Fibroblast of the aortic adventitia (primary cell): ENCODE data around the gene RAN. TPM values are rescaled to one million over a fixed set of nuclear protein-coding genes. Genes with fewer than 3 reads are reported as not detected.
A peak's percentile ranks its signal among the peaks of the same experiment; 100 is the strongest.

Source experiments
- DNase-seq: peaks from one replicate; pipeline ENCODE4 v3.0.0-alpha.2; 2010; ENCODE audit warnings: low read depth
- H3K4me3 ChIP-seq: 2 replicates; pipeline ENCODE4 v1.5.1; 2011; ENCODE audit warnings: low read depth, mild to moderate bottlenecking, control low read depth, low read length, moderate library complexity
- CTCF ChIP-seq: IDR thresholded peaks from 2 replicates; pipeline ENCODE4 v1.5.1; 2011; ENCODE audit warnings: mild to moderate bottlenecking, low read length, control low read depth, inconsistent platforms; ENCODE audit not compliant: insufficient read depth
- total RNA-seq: library from RNA; depleted of rRNA; stranded (reverse); fragments of >200 nt; gene quantifications from 2 replicates; pipeline ENCODE4 v1.2.3, GENCODE V29; 2012; ENCODE audit warnings: low replicate concordance

The RAN gene
- total RNA-seq, 1 donor, result 564 TPM

- no peak for DNase-seq
- no peak overlapping the region for H3K4me3 ChIP-seq
- TF ChIP-seq CTCF, result no peak
These were observed 37.2 kb downstream of the RAN start for GRCh38 chr12:130909111-130909510.

GRCh38 chr12:130911193-130911592, 39.3 kb downstream of the RAN start:
- no peak overlapping the region for H3K4me3 ChIP-seq
- no peak for TF ChIP-seq CTCF
- DNase-seq, result no peak

- no peak for DNase-seq
- no peak overlapping the region for H3K4me3 ChIP-seq
- TF ChIP-seq CTCF, result no peak
These were observed 40.1 kb downstream of the RAN start for GRCh38 chr12:130911933-130912332.

GRCh38 chr12:130916241-130916911, 44.5 kb downstream of the RAN start:
- peak overlapping the region; percentile 48 for H3K4me3 ChIP-seq
- DNase-seq, result peak; percentile 74

GRCh38 chr12:130917607-130918006, 45.7 kb downstream of the RAN start:
- no peak overlapping the region for H3K4me3 ChIP-seq
- DNase-seq, result no peak
- no peak for TF ChIP-seq CTCF

More at GRCh38 chr12:130916241-130916911, 44.5 kb downstream of the RAN start:
- peak; percentile 96 for TF ChIP-seq CTCF

- DNase-seq, result no peak
- H3K4me3 ChIP-seq, result no peak overlapping the region
- TF ChIP-seq CTCF, result no peak
These were observed 47.2 kb downstream of the RAN start for GRCh38 chr12:130919086-130919485.

- TF ChIP-seq CTCF, result no peak
- no peak for DNase-seq
- H3K4me3 ChIP-seq, result no peak overlapping the region
These were observed 48.3 kb downstream of the RAN start for GRCh38 chr12:130920119-130920703.
